GM15510 (cell line): ENCODE measurements around the gene BANK1.

Experiments used
- POLR2A ChIP-seq: IDR thresholded peaks from 3 replicates; pipeline ENCODE4 v1.6.1; 2011; ENCODE audit warnings: borderline replicate concordance; ENCODE audit not compliant: insufficient read length; ENCODE audit errors: extremely low read depth

BANK1 gene

DNA sequence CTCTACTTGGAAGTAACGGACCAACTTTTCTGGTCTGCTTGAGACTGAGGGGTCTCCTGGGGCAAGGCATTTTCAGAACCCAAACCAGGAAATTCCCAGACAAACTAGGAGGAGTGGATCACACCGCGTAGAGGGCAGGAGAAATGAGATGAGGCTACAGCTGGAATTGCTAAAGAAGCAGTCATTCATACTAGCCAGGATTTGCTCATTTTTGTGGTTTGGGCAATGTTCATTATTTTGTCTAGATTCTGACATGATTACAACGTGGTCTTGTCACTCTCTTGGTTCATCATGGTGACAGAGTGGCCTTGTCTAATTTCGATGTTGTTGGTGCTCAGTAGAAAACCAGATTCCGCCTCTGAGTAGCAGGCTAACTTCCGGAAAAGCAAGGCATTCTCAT is 63.2 kb downstream of the BANK1 start:
- TF ChIP-seq POLR2A: no peak

DNA sequence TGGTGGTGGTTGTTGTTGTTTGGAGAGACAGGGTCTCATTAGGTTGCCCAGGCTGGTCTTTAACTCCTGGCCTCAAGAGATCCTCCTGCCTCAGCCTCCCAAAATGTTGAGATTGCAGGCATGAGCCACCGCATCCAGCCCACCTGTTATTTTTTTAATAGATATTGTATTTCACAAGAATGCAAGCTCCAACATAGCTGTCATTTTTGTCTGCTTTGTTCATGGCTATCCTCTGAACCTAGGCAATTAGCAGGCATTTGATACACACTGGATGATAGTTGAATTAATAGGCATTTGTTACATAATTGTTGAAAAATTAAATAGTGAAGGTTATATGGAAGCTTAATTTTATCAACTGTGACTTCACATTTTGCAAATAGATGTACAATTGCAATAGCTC is 64.7 kb downstream of the BANK1 start:
- no peak for TF ChIP-seq POLR2A

DNA sequence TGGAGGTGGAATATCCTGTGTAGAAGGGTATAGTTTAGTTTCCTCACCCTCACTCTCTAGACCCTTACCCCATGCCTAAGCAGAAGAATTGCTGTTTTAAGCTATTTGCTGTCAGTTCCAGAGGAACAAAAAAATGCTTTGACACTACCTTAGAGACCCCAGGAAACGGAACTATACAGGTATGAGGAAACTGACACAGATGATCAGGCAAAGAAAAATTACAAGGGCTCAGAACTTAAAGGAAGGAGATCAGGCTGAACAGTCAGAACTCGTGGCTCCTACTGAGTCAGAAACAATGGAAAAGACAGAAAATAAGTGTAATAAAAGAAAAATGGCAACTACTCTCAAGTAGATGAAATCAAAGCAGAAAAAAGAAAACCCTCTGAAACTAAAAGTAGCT is 65.6 kb downstream of the BANK1 start:
- no peak for TF ChIP-seq POLR2A

DNA sequence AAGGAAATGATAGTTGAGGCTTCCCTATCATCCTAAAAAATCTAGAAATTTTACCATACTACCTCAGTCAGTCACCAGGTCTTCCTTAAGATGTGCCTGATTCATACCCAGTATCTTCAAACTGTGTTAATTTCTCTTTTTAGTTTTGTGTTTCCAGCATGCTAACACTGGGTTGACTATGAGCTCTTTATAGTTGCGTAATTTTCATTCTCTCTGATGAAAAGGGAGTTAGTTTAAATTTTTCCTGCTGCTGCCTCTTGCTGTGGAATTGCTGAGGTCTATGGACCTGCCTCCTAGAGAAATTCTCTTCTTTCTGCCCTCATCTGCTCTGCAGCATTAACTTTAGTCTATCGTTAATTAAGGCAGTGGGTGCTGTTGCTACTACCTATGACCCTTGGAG is 66.6 kb downstream of the BANK1 start:
- TF ChIP-seq POLR2A: no peak

DNA sequence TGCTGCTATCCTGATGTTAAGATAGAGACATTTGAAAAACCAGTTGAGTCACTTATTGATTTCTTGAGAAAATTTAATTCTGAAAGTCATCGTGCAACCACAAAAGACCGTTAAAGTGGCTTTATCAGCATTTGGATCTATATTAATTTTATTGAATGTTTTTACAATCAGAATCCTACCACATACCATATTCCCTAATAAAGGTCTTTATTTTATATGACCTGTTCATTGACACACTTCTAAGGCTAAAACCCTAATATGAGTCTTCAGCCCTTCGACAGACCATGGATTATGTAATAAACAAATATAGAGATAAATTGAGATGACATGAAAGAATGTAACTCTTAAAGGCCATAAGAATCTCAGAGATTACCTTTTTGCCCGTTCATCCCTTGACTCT is 68.1 kb downstream of the BANK1 start:
- TF ChIP-seq POLR2A: no peak

DNA sequence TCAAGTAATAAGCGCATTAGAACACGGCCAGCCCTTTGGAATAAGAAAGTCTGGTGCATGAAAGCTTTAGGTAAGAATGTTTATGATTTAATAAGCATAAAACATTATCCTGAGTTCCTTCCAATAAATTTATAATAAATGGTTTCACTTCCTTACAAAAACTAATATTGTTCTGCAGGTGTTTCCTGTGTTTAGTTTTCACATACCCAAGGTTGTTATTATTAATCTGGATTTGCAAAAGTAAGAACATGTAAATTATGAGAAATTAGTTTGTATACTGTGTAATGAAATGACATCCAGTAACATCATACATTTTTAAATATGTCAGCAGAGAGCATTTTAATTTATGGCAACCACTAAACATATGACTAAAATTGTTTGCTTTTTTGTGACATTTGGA is 72.1 kb downstream of the BANK1 start:
- TF ChIP-seq POLR2A: no peak

DNA sequence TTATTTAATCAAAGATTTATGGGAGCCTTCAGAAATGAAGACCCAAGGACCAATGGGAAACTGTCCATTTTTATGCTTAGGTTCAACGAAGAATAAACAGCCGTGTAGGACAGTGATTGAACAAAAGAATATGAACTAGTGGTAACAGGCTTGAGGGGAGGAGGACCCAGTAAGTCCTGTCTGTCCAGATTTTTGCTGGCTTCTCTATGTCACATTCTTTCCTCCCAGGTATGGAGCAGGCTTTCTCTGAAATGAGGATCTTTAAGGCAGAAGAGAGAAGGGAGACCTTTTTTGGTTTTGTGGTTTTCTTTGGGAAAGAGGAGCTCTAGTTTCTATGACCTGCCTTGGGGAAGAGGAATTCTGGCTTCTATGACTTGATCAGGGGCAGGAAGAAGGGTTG is 74.1 kb downstream of the BANK1 start:
- TF ChIP-seq POLR2A: no peak

DNA sequence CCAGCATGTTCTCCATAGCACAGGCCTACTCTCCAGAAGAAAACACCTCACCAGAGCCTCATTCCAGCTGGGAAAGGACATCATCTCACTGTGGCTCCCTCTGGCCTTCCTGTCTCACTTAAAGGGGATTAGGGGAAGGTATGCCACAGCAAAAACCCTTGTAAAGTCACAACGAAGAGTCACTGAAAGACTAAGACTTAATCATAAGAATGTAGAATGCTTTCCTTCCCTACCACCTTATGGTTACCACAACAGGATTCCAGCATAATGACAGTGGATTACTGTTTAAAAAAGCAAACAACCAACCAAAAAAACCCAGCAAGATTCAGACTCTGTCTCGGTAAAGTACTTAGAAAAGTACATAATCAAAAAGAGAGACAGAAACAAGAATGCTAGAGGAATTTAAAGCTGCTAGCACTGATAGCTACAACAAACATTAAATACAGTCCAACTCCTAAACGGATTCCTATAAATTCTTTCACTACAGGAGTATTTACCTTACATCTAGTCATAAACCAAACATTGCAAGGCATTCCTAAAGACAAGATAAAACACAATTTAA is 75.1 kb downstream of the BANK1 start:
- no peak for TF ChIP-seq POLR2A

DNA sequence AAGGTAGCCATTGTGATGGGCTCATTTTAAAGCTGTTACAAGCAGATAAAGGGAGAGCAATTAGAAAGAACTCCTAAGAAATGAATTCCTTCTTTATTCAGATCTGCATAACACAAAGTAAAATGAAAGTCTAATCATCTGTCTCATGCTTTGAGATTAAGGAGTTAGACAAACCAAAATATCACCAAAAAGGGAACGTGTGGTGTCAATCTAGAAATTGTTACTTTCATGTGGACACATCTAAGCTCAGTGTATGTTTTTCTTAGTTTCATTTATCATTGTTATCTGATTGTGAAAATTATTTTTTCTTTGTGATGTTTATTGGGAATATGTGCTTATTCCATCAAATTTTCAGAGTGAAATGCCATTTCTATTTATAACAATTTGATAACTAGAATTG is 80.3 kb downstream of the BANK1 start:
- TF ChIP-seq POLR2A: no peak

DNA sequence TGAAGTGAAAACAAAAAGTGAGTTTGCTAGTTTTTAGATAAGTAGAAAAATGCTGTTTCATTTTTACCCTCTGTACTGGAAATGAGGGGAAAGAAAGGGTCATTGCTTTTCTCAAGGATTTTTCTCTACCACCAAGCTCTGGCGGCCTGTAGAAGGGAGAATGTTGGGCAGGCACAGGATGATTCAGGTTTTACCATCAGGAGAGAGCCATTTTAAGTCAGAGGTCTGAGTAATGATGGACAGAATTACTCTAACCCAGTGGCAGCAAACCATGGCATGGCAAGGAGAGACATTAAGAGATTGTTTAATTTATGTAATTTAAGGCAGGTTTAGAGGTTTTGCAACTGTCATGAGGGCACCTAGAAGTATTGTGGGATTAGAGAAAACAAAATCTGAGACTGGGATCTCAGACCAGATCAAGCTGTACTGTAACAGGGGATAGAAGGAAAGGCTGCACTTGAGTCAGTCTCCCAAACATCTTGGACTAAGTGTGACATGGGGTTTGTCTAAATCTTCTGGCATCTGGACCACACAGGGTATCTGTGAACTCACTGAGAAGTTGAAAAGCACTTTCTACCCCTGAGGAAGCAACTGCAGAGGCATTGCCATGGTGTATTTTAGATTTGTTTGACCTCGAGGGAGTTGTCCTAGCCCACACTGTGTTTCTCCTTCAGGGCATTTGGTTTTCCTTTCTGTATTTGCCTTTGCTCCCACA is 81.6 kb downstream of the BANK1 start:
- TF ChIP-seq POLR2A: no peak

DNA sequence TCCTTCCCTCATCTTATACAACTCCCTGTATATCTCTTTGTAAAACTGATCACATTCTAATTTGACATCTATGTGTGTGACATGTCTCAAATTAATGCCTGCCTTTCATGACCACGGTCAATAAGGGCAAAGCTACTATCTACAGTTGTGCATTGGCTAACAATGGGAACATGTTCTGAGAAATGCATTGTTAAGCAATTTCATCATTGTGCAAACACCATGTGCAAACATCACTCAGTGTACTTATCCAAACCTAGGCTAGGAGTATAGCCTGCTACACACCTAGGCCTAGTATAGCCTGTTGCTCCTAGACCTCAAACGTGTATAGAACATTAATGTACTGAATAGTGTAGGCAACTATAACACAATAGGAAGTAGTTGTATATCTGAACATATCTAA is 95.0 kb downstream of the BANK1 start:
- no peak for TF ChIP-seq POLR2A

DNA sequence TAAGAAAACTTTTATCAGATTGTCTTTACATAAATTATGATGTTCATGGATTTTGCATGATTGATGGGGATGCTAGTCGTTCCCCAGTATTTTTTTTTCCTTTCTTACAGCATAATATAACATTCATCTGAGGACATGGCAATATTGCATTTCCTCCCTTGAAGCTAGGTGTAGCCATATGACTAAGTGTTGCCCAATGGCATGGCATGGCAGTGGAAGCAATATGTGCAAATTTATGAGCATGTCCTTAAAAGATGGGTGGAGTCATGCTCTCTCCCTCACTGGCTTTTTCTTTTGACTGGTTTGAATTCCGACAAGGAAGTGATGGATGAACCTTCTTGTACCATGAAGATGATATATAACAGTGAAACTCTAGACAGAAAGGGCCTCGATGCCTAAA is 96.3 kb downstream of the BANK1 start:
- no peak for TF ChIP-seq POLR2A

DNA sequence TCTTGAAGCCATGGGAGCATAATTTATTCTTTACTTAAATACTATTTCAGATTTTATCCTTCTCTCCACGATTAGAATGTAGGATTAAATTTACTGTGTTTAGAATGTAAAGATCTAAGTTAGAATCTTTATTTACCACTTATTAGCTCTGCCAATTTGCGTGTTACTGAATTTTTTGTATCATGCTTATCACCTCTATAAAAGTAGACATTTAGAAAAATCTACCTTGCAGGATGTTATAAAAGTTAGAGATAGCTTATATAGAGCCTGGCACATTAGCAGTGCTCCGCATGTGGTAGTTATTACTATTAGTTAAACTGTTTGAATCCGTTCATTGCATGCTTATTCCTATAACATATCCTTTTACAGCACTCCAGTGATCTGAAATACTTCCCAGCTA is 97.9 kb downstream of the BANK1 start:
- no peak for TF ChIP-seq POLR2A

DNA sequence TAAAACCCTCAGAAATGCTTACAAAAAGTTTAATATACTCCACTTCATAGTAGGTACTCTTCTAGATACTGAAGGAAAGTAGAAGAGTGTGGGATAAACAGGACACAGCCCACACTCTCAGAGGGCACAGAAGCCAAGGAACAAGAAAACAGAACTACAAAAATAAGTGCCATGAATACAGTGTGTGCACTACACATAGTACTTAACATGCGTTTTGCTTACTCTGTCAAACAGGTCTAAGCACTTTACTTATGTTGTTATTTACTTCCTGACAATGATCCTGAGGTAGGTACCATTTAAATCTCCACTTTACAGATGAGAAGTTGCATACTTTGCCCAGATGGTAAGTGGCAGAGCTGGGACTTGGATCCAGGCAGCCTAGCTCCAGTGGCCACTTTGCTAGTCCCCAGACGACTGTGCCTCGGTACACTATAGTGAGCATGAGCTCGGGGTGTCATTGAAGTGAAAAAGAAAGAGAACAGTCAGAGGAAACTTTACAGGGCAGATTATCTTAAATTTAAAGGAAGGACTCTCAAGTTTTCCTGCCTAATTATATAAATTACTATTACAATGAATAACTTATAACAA is 120.3 kb downstream of the BANK1 start:
- no peak for TF ChIP-seq POLR2A

DNA sequence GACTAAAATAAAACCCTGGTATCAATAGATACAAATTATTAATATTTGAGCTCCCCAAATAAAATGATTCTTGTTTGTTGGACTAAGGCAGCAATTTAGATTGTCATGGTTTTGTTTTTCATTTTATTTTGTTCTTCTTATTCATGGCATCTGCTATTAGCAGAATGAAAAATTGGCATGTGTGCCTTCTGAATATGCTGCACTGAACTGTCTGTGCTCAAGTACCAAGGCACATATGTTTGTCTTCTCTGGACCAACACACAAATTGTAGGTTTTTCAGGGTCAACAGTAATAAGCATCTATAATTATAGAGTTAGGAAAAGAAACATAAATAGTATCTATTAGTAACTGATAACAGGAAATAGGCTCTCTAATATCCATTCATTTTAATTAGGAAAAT is 121.1 kb downstream of the BANK1 start:
- no peak for TF ChIP-seq POLR2A

DNA sequence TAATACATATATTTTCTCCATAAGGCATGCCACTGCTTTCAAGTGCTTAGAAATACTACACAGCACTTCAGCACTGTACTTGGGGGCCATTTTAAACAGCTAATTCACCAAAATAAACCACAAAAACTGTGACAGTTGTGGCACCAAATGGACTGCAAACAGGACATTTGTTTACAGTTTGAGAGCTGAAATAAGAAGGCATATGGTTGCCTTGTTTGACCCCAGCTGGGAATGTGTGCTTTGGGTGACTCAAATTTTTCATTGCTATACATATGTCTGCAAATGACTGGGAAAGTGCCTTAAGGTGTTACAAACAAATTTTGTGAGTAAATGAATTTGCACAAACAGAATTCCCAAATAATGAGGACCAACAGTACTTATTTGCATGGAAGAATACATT is 124.2 kb downstream of the BANK1 start:
- no peak for TF ChIP-seq POLR2A
